Suprapubic skin (tissue), 4 donors: ENCODE results near the gene IQGAP2. TPM values are rescaled to one million over a fixed set of nuclear protein-coding genes. Genes with fewer than 3 reads are reported as not detected.

Experiments
- DNase-seq, 2 donors: peaks; one replicate each; pipeline ENCODE4 v3.0.0-alpha.2; 2019; ENCODE audit warnings: low spot score in 2 of 2
- H3K27ac ChIP-seq: fragments of 200-600 bp; sonication (generic); one replicate; pipeline ENCODE4 v1.5.1; 2019
- H3K27me3 ChIP-seq: fragments of 200-600 bp; sonication (generic); one replicate; pipeline ENCODE4 v1.5.1; 2019
- H3K36me3 ChIP-seq: fragments of 200-600 bp; sonication (generic); one replicate; pipeline ENCODE4 v1.5.1; 2019
- H3K4me1 ChIP-seq: fragments of 200-600 bp; sonication (generic); one replicate; pipeline ENCODE4 v1.5.1; 2019
- H3K4me3 ChIP-seq: fragments of 200-600 bp; sonication (generic); one replicate; pipeline ENCODE4 v1.5.1; 2019; ENCODE audit warnings: mild to moderate bottlenecking
- H3K9me3 ChIP-seq: fragments of 200-600 bp; sonication (generic); one replicate; pipeline ENCODE4 v1.5.1; 2019
- CTCF ChIP-seq, 2 donors: fragments of 200-600 bp in 1 of 2; fragments of 450-650 bp in 1 of 2; sonication (generic) in 1 of 2; IDR thresholded peaks; one replicate each; pipeline ENCODE4 v1.5.1; 2016 to 2019; ENCODE audit warnings: antibody characterized with exemption in 2 of 2, mild to moderate bottlenecking in 1 of 2, moderate library complexity in 1 of 2
- EP300 ChIP-seq: sonication (generic); formaldehyde crosslinking; IDR thresholded peaks from one replicate; pipeline ENCODE4 v1.6.1; 2017; ENCODE audit warnings: antibody characterized with exemption
- POLR2A ChIP-seq, 2 donors: fragments of 450-650 bp; IDR thresholded peaks; one replicate each; pipeline ENCODE4 v1.6.1; 2017; ENCODE audit warnings: antibody characterized with exemption in 2 of 2, mild to moderate bottlenecking in 2 of 2, moderate library complexity in 2 of 2
- POLR2AphosphoS5 ChIP-seq, 3 donors: sonication (generic); formaldehyde crosslinking; IDR thresholded peaks; one replicate each; pipeline ENCODE4 v1.6.1; 2017; ENCODE audit warnings: antibody characterized with exemption in 3 of 3
- WGBS: methylation state at CpG from one replicate; pipeline ENCODE4 v1.1.5; 2018; 5-methylcytosine and 5-hydroxymethylcytosine counted together
- total RNA-seq, 4 donors: library from RNA; depleted of rRNA; stranded (reverse); fragments of >200 nt; gene quantifications; one replicate each; pipeline ENCODE4 v1.1.0, GENCODE V29; 2016

The IQGAP2 gene
- total RNA-seq, 4 donors from 2014 or later: 10.1 to 49.0 (median 12.8) TPM

- TF ChIP-seq EP300: no peak
- TF ChIP-seq CTCF (IDR thresholded peaks at IDR 0.05): no peak
- TF ChIP-seq POLR2A (IDR thresholded peaks at IDR 0.05): no peak
- no peak for TF ChIP-seq POLR2AphosphoS5 (IDR thresholded peaks at IDR 0.05)
- H3K36me3 ChIP-seq: no peaks in the 10 kb centered on the region
- H3K27me3 ChIP-seq: no peaks in the 10 kb centered on the region
- 44% methylated on average over 7 of the region's 7 CpGs for WGBS
- no peaks in the 10 kb centered on the region for H3K4me1 ChIP-seq
- H3K9me3 ChIP-seq: no peaks in the 10 kb centered on the region
- no peak overlapping the region for H3K27ac ChIP-seq
- H3K4me3 ChIP-seq: no peak overlapping the region
- DNase-seq: no peak
Measured at GRCh38 chr5:76583163-76584047, 180.3 kb downstream of the IQGAP2 start.

DNA sequence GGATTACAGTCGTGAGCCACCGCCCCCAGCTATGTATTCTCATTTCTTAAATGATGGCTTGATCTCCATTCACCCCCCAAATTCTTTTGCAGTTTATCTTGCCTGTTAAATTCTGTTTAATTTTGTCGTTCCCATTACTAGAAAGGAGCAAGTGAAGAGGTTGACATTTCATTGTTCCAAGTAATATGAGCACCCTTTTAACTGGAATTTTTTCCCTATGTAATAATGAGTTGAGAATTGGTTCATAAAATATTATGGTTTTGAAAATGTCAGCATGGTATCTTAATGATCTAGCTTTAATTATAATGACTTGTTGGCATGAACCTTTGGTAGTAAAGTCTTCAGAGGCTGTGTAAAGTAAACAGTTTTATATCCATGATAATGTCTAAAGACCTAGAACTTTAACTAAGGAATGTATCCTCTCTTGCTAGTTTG is 182.7 kb downstream of the IQGAP2 start:
- no peaks in the 10 kb centered on the region for H3K9me3 ChIP-seq
- no peaks in the 10 kb centered on the region for H3K4me1 ChIP-seq
- H3K27ac ChIP-seq: no peak overlapping the region
- 87% methylated on average over 3 of the region's 3 CpGs for WGBS
- no peak for DNase-seq
- H3K36me3 ChIP-seq: no peaks in the 10 kb centered on the region
- no peak overlapping the region for H3K4me3 ChIP-seq
- H3K27me3 ChIP-seq: no peaks in the 10 kb centered on the region
- TF ChIP-seq POLR2AphosphoS5 (IDR thresholded peaks at IDR 0.05) (no peak), CTCF (IDR thresholded peaks at IDR 0.05) (no peak), EP300 (no peak), POLR2A (IDR thresholded peaks at IDR 0.05) (no peak)

DNA sequence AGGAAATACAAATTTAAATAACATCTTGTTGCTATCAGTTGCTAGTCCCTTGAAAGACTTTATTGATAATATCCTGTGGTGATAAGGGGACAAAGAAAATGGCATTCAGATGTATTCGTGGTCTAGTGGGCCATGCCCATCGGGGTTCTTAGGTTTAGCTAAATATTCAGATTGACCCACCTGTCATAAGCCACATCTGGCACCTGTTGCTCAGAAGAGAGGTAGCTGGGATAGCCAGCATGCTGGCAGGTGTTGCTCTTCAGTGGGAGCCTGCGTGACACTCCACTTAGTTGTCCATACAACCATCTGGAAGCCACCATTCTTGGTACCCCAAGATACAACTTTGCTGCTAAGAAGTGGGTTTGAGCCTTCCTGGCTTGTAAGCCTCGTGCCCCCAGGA is 183.4 kb downstream of the IQGAP2 start:
- no peak overlapping the region for H3K27ac ChIP-seq
- TF ChIP-seq EP300 (no peak), POLR2AphosphoS5 (IDR thresholded peaks at IDR 0.05) (no peak), POLR2A (IDR thresholded peaks at IDR 0.05) (no peak), CTCF (IDR thresholded peaks at IDR 0.05) (no peak)
- H3K4me1 ChIP-seq: no peaks in the 10 kb centered on the region
- H3K9me3 ChIP-seq: no peaks in the 10 kb centered on the region
- WGBS: 76% methylated on average over 4 of the region's 4 CpGs
- DNase-seq: no peak
- H3K36me3 ChIP-seq: no peaks in the 10 kb centered on the region
- H3K4me3 ChIP-seq: no peak overlapping the region
- H3K27me3 ChIP-seq: no peaks in the 10 kb centered on the region

- H3K27me3 ChIP-seq: no peaks in the 10 kb centered on the region
- no peak overlapping the region for H3K27ac ChIP-seq
- H3K4me1 ChIP-seq: no peaks in the 10 kb centered on the region
- no peak overlapping the region for H3K4me3 ChIP-seq
- H3K36me3 ChIP-seq: no peaks in the 10 kb centered on the region
- TF ChIP-seq CTCF (IDR thresholded peaks at IDR 0.05) (no peak), POLR2AphosphoS5 (IDR thresholded peaks at IDR 0.05) (no peak), POLR2A (IDR thresholded peaks at IDR 0.05) (no peak), EP300 (no peak)
- H3K9me3 ChIP-seq: no peaks in the 10 kb centered on the region
- 91% methylated on average over 1 of the region's 1 CpG for WGBS
- no peak for DNase-seq
Measured at GRCh38 chr5:76590027-76590426, 186.9 kb downstream of the IQGAP2 start.

DNA sequence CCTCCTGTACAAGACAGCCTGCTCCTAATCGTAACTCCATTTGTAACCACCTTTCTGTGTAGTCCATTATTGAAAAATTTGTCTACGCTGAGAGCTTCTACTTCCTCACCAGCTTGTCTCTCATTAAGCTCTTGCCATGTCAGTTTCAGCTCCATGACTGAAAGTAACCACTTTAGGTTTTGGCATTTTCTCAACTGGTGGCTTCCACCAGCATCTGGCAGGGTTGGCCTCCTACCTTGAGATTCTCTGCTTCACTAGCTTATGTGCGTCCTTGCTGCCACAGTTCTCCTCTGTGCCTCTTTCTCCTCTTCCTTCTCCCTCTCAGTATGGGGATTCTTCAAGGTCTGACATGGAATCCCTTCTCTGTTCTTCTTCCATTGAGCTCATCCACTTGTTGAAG is 188.3 kb downstream of the IQGAP2 start:
- Histone ChIP-seq H3K9me3 (no peaks in the 10 kb centered on the region), H3K36me3 (no peaks in the 10 kb centered on the region), H3K27me3 (no peaks in the 10 kb centered on the region), H3K27ac (no peak overlapping the region), H3K4me1 (no peaks in the 10 kb centered on the region), H3K4me3 (no peak overlapping the region)
- no peak for DNase-seq
- WGBS: 93% methylated on average over 3 of the region's 3 CpGs
- no peak for TF ChIP-seq EP300
